ENCODE results near the gene NFKBIA. TPM values are rescaled to one million over a fixed set of nuclear protein-coding genes. Genes with fewer than 3 reads are reported as not detected.
"Not testable (repeated sequence)": the region's sequence is repeated elsewhere in the genome, so short reads cannot be mapped to it uniquely, and the experiment has no call there.

NFKBIA gene
- total RNA-seq, 1 donor from 2014 or later = 177 TPM

DNA sequence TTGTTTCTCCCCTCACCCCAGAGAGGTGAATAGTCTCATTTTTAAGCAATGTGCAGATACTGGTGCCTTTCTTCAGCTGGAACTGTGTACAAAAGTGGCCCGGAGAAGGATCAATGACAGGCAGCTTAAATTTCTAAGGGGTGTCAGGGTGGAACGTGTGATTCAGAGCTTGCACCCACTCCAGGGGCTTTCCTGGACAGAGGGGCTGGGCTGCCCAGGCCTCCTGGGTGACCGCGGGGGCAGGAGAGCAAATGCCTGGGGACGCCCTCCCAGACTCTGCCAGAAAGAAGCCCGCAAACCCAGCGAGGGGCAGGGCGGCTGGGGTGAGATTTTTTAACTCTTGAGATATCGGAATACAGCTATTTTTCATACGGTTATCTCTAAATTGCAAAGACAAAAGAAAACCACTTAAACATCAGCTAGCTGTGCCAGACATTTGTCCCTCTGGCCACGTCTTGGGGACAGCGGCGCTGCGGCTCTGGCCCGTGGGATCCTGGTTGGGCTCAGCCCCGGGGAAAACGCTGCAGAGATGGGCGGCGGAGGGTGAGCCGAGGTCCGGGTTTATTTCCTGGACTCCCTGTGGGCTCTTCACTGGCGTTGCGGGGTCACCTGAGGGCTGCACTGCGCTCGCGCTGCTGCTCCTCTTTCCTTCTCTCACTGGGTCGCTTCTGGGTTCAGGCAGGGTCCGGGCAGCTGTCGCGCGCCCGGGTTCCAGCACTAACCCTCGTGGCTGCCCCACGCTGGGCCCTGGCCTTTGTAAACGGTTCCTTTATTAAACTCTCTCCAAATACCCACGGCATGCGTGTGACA lies 35.8 kb downstream of the NFKBIA start:
- DNase-seq (ENCODE audit: low read depth in 2 of 2) = no peak

DNA sequence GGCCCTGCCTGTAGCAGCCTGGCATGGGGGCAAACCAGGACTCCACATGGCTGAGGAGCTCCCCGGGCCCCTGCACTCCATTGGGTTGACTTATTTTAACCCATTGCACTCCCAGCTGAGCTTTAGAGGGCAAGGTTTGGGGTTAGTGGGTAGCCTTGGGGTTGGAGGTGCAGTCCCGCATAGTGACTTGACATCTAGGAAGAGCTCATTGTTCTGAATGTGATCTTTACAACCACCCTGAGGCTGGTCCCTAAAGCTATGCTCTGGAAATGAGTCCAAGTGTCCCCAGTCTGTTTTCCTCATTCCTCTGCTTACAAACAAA lies 36.4 kb downstream of the NFKBIA start:
- DNase-seq (ENCODE audit: low read depth in 2 of 2) = no peak

DNA sequence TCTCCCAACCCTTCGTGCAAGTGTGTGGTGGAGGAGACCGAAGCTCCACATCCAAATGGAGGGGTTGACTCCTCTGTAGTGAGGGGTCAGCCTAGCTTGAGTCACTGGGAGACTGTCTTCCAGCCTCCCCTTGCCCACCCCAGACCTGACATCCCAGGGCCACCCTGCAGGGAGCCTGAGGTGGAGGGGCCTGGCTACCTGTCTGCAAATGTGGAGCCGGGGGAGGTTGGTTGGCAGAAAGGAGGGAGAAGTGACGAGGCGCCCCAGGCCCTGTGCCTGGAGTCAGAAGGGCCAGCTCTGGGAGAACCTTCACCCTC lies 37.5 kb downstream of the NFKBIA start:
- no peak for DNase-seq (ENCODE audit: low read depth in 2 of 2)

DNA sequence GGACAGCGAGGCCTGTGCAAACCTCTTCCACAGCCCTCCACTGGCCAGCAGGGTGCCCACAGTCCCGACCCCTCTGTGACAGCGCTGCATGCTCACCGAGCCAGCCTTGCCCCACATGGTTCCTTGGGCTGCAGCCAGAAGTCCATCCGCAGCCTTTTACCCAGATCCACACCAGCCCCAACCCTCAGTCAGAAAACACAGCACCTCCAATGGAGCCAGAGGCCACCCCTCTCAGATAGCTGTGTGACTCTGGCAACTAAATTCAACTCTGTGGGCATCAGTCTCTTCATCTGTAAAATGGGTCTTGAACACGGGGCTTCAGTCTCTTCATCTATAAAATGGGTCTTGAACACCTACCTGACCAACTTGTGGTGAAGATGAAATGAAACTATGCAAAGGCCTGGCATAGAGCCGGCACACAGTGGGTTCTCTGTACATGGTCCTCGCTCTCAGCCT lies 38.0 kb downstream of the NFKBIA start:
- no peak for DNase-seq (ENCODE audit: low read depth in 2 of 2)

- DNase-seq (ENCODE audit: low read depth in 2 of 2) = peak; percentile 56 to 92
These were observed 38.5 kb downstream of the NFKBIA start for GRCh38 chr14:35366056-35366451.

GRCh38 chr14:35365130-35366055 lies 39.2 kb downstream of the NFKBIA start:
- DNase-seq (ENCODE audit: low read depth in 2 of 2) = peak; percentile 75 to 95

- DNase-seq (ENCODE audit: low read depth in 2 of 2) = peak in 1 of 2 donors; percentile 98
These were observed 41.6 kb downstream of the NFKBIA start for GRCh38 chr14:35362911-35363374.

- peak in 1 of 2 donors; percentile 57 for DNase-seq (ENCODE audit: low read depth in 2 of 2)
These were observed 42.1 kb downstream of the NFKBIA start for GRCh38 chr14:35362450-35362849.

DNA sequence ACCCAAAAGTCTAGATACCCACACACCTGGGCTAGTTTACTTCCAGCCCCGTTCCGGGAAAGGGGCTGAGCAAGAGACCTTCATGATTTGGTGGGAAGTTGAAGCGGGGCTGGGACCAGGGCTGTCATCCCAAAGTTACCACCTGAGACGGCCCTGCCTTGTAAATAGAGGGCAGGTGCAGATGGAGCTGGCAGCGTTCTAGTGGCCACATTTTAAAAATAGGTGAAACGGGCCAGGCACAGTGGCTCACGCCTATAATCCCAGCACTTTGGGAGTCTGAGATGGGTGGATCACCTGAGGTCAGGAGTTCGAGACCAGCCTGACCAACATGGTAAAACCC lies 43.4 kb downstream of the NFKBIA start:
- DNase-seq (ENCODE audit: low read depth in 2 of 2) = no peak

GRCh38 chr14:35359655-35360054 lies 44.9 kb downstream of the NFKBIA start:
- DNase-seq (ENCODE audit: low read depth in 2 of 2) = not testable (repeated sequence)

GRCh38 chr14:35355981-35356841 lies 48.3 kb downstream of the NFKBIA start:
- peak in 1 of 2 donors; percentile 66 for DNase-seq (ENCODE audit: low read depth in 2 of 2)

GRCh38 chr14:35355235-35355634 lies 49.3 kb downstream of the NFKBIA start:
- not testable (repeated sequence) for DNase-seq (ENCODE audit: low read depth in 2 of 2)

- no peak for DNase-seq (ENCODE audit: low read depth in 2 of 2)
These were observed 51.0 kb downstream of the NFKBIA start for GRCh38 chr14:35353409-35354172.

- no peak for DNase-seq (ENCODE audit: low read depth in 2 of 2)
These were observed 52.0 kb downstream of the NFKBIA start for GRCh38 chr14:35352274-35353233.

DNA sequence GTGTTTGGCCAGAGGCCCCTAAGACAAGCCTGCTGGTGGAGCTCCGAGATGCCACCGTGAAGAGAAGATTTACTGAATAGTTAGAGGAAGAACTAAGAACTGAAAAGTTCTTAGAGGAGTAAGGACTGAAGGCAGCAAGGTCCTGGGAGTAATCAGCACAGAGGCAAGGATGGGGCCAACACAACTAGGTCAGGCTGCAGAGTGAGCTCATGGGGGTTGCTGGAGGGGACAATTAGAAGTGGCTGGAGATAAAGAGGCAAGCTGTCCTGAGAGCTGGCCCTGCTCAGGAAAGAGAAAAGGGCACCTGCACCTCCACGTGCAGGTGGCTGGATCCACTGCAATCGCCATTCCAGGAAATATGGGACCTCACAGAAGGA lies 52.7 kb downstream of the NFKBIA start:
- no peak for DNase-seq (ENCODE audit: low read depth in 2 of 2)

Other genes starting within 250 kb of the NFKBIA start
- gene PSMA6, start 112.4 kb downstream of the NFKBIA start, total RNA-seq = 191 and 290 TPM in 2 replicates
- not detected in 2 replicates for gene INSM2, start 129.4 kb upstream of the NFKBIA start, total RNA-seq